Activated naive CD8-positive, alpha-beta T cell (primary cell): ENCODE results near the gene NCAPH2.

Experiments used
- H3K27ac Mint-ChIP-seq: one replicate; pipeline ENCODE4 v1.8.0; 2021; ENCODE audit warnings: mixed read lengths
- H3K27me3 Mint-ChIP-seq: one replicate; pipeline ENCODE4 v1.8.0; 2021; ENCODE audit warnings: mixed read lengths
- H3K36me3 Mint-ChIP-seq: one replicate; pipeline ENCODE4 v1.8.0; 2021; ENCODE audit warnings: mixed read lengths
- H3K4me1 Mint-ChIP-seq: one replicate; pipeline ENCODE4 v1.8.0; 2021; ENCODE audit warnings: low read depth, mixed read lengths
- H3K4me3 Mint-ChIP-seq: one replicate; pipeline ENCODE4 v1.8.0; 2021; ENCODE audit warnings: mild to moderate bottlenecking, mixed read lengths
- H3K9me3 Mint-ChIP-seq: one replicate; pipeline ENCODE4 v1.8.0; 2021; ENCODE audit warnings: low read depth, mixed read lengths

NCAPH2 gene

DNA sequence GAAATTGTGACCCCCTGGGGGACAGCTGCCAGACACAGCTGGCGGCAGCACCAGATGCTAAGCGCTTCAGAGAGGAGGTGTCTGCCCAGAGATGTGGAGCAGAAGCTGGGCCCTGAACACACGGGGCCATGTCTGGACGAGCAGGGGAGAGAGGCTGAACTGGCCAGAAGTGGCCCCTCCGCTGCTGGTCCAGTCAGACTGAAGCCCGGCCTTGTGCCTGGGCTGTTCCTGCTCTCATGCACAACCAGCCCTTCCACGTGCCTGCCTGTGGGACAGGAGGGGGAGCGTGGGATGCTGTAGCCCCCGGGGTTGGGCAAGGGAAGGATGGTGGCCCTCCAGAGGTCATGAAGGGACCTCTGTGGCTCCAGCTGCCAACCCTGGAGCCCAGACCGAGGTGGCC is 24.9 kb upstream of the NCAPH2 start:
- peak overlapping the region; percentile 27 for H3K4me3 Mint-ChIP-seq
- H3K9me3 Mint-ChIP-seq, result no peaks in the 10 kb centered on the region
- H3K27ac Mint-ChIP-seq, result no peak overlapping the region
- H3K27me3 Mint-ChIP-seq, result no peaks in the 10 kb centered on the region
- peaks cover 9% of the 10 kb centered on the region for H3K4me1 Mint-ChIP-seq
- H3K36me3 Mint-ChIP-seq, result no peaks in the 10 kb centered on the region

DNA sequence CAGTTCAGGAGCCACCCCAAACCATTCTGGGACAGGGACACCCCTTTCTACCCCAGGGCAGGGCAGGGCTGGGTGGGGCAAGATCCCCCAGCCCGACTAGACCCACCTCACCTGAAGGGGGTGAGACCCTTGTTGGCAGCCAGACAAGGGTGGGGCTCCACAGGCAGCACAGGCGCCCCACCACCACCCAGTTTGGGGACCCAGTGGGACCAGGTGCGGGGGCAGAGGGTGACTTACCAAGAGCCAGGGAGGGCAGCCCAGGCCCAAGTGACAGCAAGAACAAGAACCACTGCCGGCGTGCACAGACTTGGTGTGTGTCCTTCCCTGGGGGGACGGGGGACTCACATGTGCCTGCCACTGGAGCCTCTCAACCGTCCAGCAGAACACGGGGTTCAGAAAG is 24.5 kb upstream of the NCAPH2 start:
- Mint-ChIP-seq H3K4me3 (no peak overlapping the region), H3K27me3 (no peaks in the 10 kb centered on the region), H3K36me3 (no peaks in the 10 kb centered on the region), H3K9me3 (no peaks in the 10 kb centered on the region), H3K27ac (no peak overlapping the region), H3K4me1 (peaks cover 9% of the 10 kb centered on the region)

DNA sequence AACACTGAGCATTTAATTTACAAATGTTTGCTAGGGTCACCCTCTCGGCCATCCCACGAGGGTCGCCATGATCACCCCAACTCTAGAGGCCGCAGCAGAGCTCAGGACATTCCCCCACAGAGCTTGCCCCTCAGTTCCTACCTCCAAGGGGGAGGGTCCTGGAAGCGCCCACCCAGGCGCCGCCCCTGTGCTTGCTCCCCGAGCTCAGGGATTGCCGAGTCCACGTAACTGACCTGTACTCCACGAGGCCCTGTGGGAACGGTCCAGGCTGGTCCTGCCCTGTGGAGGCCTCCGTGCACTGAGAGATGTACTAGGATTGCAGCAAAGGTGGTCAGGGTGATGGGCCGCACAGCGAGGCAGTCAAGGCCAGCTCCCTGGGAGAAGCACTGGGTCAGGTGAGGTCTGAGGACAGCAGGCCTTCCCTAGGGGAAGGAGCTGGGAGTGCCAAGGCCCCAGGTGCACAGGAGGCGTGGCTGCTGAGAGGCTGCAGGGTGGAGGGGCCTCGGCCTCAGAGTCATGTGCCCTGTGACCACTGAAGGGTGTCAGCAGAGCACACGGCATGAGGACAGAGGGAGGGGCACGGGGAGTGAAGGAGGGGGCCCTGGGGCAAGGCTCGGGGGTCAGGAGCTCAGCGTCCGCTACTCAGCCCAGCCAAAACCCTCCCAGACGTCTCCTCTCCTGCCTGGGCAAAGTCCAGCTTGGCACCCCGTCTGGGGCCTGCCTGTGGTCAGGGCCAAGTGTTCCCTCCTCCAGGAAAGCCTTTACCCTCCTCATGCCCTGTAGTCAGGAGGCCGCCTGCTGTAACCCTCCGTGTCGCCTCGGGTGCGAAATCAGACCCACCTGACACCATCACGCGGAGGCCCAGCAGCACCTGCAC is 23.8 kb upstream of the NCAPH2 start:
- Mint-ChIP-seq H3K27me3 (no peaks in the 10 kb centered on the region), H3K9me3 (no peaks in the 10 kb centered on the region), H3K36me3 (no peaks in the 10 kb centered on the region), H3K4me3 (no peak overlapping the region), H3K4me1 (peaks cover 9% of the 10 kb centered on the region), H3K27ac (no peak overlapping the region)

DNA sequence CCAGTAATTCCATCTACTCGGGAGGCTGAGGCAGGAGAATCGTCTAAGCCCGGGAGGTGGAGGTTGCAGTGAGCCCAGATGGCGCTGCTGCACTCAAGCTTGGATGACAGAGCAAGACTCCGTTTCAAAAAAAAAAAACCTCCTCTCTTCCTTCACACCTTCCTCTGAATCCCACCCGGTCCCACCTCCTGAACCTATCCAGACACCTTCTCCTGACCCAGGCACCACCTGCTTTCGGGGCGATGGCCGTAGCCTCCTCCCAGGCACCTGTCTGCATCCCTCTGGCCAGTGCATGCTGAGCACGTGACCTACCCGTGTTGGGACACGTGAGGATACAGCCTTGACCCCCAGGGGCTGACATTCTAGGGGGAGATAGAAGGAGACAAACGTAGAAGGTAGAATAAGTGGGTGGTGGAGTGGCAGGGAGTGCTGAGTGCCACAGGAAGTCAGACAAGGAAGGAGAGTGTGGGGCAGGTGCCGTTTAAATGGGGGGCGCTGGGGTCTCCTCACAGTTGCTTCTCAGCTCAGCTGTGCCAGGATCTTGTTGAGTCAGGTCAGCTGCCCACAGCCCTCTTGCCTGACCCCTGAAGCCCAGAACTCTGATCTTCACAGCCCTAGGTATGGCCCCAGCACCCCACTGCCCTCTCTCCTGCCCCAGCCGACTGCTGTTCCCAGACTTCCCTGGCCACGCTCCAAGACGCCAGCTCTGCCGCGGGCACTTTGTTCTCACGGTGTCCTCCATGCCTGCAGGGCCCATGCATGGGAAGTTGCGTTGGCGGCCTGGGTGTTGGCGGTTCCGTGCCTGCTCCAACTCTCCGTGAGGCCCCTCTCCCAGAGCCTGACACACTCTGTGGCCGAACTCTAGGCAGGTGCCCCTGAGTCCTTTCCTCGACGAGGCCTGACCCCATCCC is 22.5 kb upstream of the NCAPH2 start:
- no peaks in the 10 kb centered on the region for H3K9me3 Mint-ChIP-seq
- H3K36me3 Mint-ChIP-seq, result no peaks in the 10 kb centered on the region
- no peak overlapping the region for H3K4me3 Mint-ChIP-seq
- peaks cover 3% of the 10 kb centered on the region for H3K4me1 Mint-ChIP-seq
- no peaks in the 10 kb centered on the region for H3K27me3 Mint-ChIP-seq
- H3K27ac Mint-ChIP-seq, result no peak overlapping the region

DNA sequence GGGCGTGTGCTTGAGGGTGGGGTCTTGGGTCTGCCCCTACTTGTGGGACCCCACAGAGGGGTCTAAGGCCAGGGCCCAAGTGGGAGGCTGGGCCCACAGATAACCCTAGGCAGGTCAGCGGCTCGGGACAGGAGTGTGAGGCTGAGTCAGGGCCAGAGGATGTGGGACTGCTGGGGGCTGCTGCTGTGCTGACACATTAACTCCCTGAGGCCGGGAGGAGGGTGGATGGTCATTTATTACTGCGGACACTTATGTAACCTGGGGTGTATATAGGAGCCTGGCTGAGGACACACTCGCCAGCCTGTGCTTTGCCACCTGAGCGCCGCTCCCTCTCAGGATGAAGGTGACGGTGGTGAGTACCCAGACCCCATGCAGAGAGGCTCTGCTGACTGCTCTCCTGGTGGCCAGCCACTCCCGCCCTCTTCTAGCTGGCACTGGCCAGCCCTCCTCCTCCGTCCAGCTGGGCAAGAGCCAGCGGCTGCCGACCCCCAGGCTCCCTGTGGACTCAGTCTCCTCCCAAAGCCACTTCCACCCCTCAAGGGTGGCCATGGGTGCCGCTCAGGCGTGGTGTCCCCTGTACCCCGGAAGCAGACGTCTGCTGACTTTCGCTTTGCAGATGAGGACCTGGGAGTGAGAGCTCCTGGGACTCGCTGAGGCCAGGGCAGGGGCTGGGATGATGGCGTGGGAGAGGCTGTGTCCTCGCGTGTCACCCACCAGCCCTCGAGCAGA is 21.3 kb upstream of the NCAPH2 start, which contains the start of gene MIOX:
MIOX (plus strand) TSS at position 299 of the 729 bp plus-strand sequence; CDS start at position 338, 39 bp downstream.
- no peaks in the 10 kb centered on the region for H3K27me3 Mint-ChIP-seq
- no peak within 1 kb of the TSS for H3K4me3 Mint-ChIP-seq
- no peak within 1 kb of the TSS for H3K27ac Mint-ChIP-seq
- H3K36me3 Mint-ChIP-seq, result no peaks in the 10 kb centered on the region
- H3K9me3 Mint-ChIP-seq, result no peaks in the 10 kb centered on the region
- peaks cover 9% of the 10 kb centered on the region for H3K4me1 Mint-ChIP-seq

DNA sequence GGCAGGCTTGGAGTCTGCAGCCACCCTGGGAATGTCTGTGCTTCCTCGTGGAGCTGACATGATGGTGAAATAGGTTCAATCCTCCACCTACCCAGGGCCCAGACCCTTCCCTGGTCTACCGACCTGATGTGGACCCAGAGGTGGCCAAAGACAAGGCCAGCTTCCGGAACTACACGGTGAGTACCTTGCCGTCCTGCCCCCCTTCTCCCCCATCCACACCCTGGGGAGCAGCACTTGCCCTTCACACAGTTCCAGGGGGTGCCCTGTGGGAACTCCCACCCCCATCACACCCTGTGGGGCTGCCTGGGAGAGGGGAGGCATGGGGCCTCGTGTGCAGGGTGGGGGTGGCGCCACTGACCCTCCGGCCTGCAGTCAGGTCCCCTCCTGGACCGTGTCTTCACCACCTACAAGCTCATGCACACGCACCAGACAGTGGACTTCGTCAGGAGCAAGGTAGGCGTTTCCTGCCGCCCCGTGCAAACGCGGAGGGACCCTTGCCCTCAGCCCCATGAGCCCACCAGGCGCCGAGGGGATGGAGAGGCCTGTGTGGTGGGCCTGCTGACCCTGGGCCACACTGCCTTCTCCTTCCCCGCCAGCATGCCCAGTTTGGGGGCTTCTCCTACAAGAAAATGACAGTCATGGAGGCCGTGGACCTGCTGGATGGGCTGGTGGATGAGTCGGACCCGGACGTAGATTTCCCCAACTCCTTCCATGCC is 20.6 kb upstream of the NCAPH2 start:
- H3K9me3 Mint-ChIP-seq, result no peaks in the 10 kb centered on the region
- no peaks in the 10 kb centered on the region for H3K27me3 Mint-ChIP-seq
- no peaks in the 10 kb centered on the region for H3K36me3 Mint-ChIP-seq
- H3K4me3 Mint-ChIP-seq, result no peak overlapping the region
- H3K4me1 Mint-ChIP-seq, result peaks cover 9% of the 10 kb centered on the region
- no peak overlapping the region for H3K27ac Mint-ChIP-seq

DNA sequence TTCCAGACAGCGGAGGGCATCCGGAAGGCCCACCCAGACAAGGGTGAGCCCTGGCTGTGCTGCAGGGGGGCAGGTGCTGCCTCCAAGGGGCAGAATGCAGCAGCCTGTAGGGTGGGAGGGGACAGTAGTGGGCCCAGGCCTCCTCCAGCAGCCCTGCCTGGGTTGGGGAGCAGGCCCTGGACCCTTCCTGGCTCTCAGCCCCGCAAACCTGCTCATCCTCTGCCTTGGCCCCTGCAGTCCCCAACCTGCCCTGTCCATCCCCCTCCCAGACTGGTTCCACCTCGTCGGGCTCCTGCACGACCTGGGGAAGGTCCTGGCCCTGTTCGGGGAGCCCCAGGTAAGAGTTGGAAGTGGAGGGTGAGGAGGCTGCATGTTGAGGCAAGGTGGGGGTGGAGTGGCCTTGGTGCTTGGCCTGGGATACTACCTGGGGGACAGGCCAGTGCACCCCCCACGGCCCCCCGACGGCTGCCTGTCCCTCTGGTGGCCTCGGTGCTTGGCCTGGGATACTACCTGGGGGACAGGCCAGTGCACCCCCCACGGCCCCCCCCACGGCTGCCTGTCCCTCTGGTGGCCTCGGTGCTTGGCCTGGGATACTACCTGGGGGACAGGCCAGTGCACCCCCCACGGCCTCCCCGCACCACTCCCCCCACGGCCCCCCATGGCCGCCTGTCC is 19.9 kb upstream of the NCAPH2 start:
- Mint-ChIP-seq H3K36me3 (no peaks in the 10 kb centered on the region), H3K27ac (no peak overlapping the region), H3K27me3 (no peaks in the 10 kb centered on the region), H3K4me1 (peaks cover 9% of the 10 kb centered on the region), H3K9me3 (no peaks in the 10 kb centered on the region), H3K4me3 (no peak overlapping the region)

DNA sequence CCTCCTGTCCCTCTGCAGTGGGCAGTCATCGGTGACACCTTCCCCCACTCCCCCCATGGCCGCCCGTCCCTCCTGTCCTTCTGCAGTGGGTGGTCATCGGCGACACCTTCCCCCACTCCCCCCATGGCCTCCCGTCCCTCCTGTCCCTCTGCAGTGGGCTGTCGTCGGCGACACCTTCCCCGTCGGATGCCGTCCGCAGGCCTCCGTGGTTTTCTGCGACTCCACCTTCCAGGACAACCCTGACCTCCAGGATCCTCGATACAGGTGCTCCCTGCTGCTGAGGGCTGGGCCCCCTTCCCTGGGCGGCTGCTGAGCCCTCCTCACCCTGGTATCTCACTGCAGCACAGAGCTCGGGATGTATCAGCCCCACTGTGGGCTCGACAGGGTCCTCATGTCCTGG is 19.1 kb upstream of the NCAPH2 start:
- Mint-ChIP-seq H3K27me3 (no peaks in the 10 kb centered on the region), H3K36me3 (no peaks in the 10 kb centered on the region), H3K4me3 (no peak overlapping the region), H3K27ac (no peak overlapping the region), H3K4me1 (peaks cover 9% of the 10 kb centered on the region), H3K9me3 (no peaks in the 10 kb centered on the region)

DNA sequence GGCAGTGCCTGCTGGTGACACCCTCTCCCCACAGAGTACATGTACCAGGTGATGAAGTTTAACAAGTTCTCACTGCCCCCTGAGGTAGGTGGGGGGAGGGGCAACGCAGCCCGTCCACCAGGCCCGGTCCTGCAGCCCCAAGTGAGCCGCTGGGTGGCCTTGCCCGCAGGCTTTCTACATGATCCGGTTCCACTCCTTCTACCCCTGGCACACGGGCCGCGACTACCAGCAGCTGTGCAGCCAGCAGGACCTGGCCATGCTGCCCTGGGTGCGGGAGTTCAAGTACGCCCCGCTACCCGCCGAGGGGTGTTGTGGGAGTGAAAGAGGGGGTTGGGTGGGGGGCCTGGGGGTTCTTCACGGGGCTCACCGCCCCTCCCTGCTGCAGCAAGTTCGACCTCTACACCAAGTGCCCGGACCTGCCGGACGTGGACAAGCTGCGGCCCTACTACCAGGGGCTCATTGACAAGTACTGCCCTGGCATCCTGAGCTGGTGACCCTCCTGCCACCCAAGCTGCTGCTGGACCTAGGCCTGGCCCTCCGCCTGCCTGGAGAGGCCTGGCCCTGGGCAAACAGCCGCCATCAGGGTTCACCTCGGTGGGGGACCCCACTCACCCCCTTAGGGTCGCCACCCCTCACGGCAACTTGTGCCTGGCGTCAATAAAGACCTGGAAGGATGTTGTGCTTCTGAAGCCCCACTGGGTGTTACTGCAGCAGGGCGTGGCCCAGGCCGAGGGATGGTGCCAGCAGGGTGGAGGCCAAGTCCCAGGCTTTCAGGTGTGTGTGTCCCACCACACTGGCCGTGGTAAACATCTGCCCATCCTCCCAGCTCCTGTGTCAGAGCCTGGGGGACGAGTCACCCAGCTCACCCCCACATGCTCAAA is 18.4 kb upstream of the NCAPH2 start:
- Mint-ChIP-seq H3K4me3 (no peak overlapping the region), H3K9me3 (no peaks in the 10 kb centered on the region), H3K27ac (no peak overlapping the region), H3K36me3 (no peaks in the 10 kb centered on the region), H3K4me1 (peaks cover 9% of the 10 kb centered on the region), H3K27me3 (no peaks in the 10 kb centered on the region)

DNA sequence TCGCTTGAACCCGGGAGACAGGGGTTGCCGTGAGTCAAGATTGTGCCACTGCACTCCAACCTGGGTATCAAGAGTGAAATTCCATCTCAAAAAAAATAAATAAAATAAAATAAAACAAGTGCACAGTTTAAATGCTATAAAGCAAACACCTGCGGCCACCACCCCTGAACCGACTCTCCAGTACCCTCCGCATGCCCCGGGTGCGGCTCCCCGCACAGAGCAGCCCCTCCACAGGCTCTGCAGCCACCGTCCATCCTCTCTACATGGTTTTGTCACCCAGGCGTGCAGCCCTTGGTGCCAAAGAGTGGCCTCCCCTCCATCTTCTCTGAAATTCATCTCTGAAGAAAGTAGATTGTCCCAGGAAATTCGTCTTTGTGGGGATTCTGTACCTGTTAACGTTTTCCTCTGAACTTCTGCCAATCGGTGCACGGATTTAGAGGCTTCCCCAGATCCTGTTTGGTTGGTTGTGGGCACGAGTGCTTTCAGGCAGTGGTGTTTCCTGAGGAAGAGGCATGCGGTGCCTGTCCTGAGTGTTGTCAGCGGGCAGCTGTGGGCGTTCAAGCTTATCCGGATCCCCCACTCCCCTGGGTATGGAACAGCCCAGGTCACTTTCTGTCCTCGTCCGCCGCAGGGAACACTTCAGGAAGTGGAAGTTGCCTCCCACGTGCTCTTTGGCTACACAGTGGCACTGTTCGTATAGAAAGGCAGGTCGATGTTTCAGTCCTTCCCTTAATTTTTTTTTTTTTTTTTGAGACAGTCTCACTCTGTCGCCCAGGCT is 17.3 kb upstream of the NCAPH2 start:
- Mint-ChIP-seq H3K27me3 (no peaks in the 10 kb centered on the region), H3K4me3 (peak overlapping the region; percentile 32), H3K27ac (peak overlapping the region; percentile 66), H3K9me3 (no peaks in the 10 kb centered on the region), H3K36me3 (no peaks in the 10 kb centered on the region), H3K4me1 (peaks cover 6% of the 10 kb centered on the region)

DNA sequence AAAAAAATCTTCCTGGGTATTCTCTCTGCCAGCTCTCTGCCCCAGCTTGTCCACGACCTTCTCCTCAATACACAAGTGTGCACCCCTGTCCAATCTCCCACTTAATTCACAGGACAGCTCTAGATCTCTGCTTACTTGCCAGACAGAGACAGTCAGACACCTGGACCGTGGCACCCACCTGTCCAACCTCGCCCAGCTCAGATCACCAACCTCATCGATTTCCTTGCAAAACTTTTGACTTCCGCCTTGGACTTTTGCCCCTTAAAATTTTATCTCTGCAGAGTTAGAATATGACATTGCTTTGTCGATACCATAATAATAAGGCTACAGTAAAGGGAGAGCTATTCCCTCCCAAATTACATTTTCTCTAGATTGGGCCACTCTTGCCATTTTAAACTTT is 10.9 kb upstream of the NCAPH2 start:
- Mint-ChIP-seq H3K4me1 (peaks cover 6% of the 10 kb centered on the region), H3K27me3 (no peaks in the 10 kb centered on the region), H3K4me3 (no peak overlapping the region), H3K9me3 (no peaks in the 10 kb centered on the region), H3K27ac (no peak overlapping the region), H3K36me3 (no peaks in the 10 kb centered on the region)

DNA sequence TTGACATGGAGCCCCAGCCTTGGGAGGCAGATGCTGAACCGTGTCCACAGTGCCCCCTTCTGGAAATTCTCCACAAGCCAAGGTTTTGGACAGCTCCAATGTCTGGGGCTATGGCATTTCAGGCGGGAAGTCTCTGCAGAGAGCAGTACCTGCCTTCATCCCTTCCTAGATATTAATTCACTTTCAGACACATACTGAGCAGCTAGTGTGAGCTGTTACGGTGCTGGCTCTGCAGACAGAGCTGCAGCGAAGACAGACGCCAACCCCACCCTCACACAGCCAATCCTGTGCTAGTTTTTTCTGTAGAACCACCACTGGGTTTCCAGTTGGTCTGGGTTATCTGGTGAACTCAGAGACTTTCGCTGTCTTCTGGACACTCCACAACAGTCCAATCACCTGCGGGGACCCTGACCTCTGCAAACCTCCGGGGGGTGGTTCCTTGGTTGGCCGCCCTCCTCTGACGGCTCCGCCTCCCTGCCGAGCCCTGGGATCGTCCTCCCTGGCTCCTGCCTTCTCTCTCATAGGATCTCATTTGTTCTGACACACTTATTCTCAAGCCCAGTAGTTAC is 9.6 kb upstream of the NCAPH2 start:
- Mint-ChIP-seq H3K36me3 (no peaks in the 10 kb centered on the region), H3K27ac (no peak overlapping the region), H3K4me3 (peak overlapping the region; percentile 41), H3K4me1 (peaks cover 6% of the 10 kb centered on the region), H3K27me3 (no peaks in the 10 kb centered on the region), H3K9me3 (no peaks in the 10 kb centered on the region)
